OCI-LY3 (cell line): Measurements from ENCODE around the gene CTRB2.
"Not testable (repeated sequence)": the region's sequence is repeated elsewhere in the genome, so short reads cannot be mapped to it uniquely, and the experiment has no call there.

Experiments used
- CTCF ChIP-seq: fragments of 200-600, 300-600 bp; sonication (generic); IDR thresholded peaks from 2 replicates; pipeline ENCODE4 v1.5.1; 2014; ENCODE audit warnings: antibody characterized with exemption, low read length, low read depth
- EZH2phosphoT487 ChIP-seq: fragments of 200-600 bp; shearing (Covaris generic); IDR thresholded peaks from 2 replicates; pipeline ENCODE4 v1.6.1; 2018; ENCODE audit warnings: antibody characterized with exemption, mixed run types, low read depth

- not testable (repeated sequence) for TF ChIP-seq EZH2phosphoT487, CTCF
Observed at GRCh38 chr16:75240633-75241032, 33.7 kb upstream of the CTRB2 start.
